HepG2 (cell line): Measurements from ENCODE around the gene SP1. TPM values are rescaled to one million over a fixed set of nuclear protein-coding genes. Genes with fewer than 3 reads are reported as not detected.

Experiments used
- ATAC-seq: fragments of 200-7000 bp; cut with Tn5 transposase; 3 replicates; pipeline ENCODE4 v1.9.1; 2020; ENCODE audit warnings: mild to moderate bottlenecking, moderate library complexity
- BruUV-seq: library from RNA; stranded (reverse); fragments of 400-500 nt; replicated peaks from 2 replicates; lab custom pipeline; 2021; lab: Mats Ljungman, UMichigan
- CTCF ChIA-PET: fragments of 300-600 bp; formaldehyde crosslinking; extraction: SDS; loops from one replicate; lab custom pipeline; 2021; ENCODE audit warnings: low total read pairs, inconsistent platforms, low intra/inter-chr PET ratio; lab: Yijun Ruan, JAX
- POLR2A ChIA-PET: fragments of 350-600 bp; sonication (Branson Sonifier 250); formaldehyde crosslinking; loops from one replicate; lab custom pipeline; 2020; ENCODE audit warnings: antibody characterized with exemption, inconsistent platforms; lab: Yijun Ruan, JAX
- DNase-seq: peaks from one replicate; pipeline ENCODE4 v3.0.0-alpha.2; 2015; ENCODE audit warnings: low spot score
- FAIRE-seq: peaks from 3 replicates; lab custom pipeline; 2011; peaks lifted over from hg19 to GRCh38; lab: Jason Lieb, UNC
- H2AFZ ChIP-seq: one replicate; pipeline ENCODE4 v1.6.1; 2011; ENCODE audit warnings: low read length, inconsistent platforms
- H3K27ac ChIP-seq: fragments of 300-600 bp; 3 replicates; pipeline ENCODE4 v1.8.0; 2011; ENCODE audit warnings: mixed run types, mild to moderate bottlenecking, mixed read lengths, low read length, inconsistent platforms; ENCODE audit not compliant: insufficient read depth; ENCODE audit errors: extremely low read length
- H3K27me3 ChIP-seq, 2 experiments: fragments of 200-600 bp in 1 of 2; 2 replicates in 1 of 2; 3 replicates in 1 of 2; pipeline versions ENCODE4 v1.6.0 to v1.8.0; 2011; ENCODE audit warnings: low read length in 2 of 2, mild to moderate bottlenecking in 2 of 2, moderate library complexity in 2 of 2, inconsistent platforms in 1 of 2; ENCODE audit not compliant: insufficient read depth in 2 of 2, control insufficient read depth in 1 of 2
- H3K36me3 ChIP-seq, 2 experiments: fragments of 200-600 bp in 1 of 2; replicated peaks in 1 of 2; 2 replicates in 1 of 2; 3 replicates in 1 of 2; pipeline versions ENCODE4 v1.5.1 to v1.8.0; 2011; ENCODE audit warnings: low read length in 2 of 2, inconsistent platforms in 1 of 2; ENCODE audit not compliant: insufficient read depth in 2 of 2, control insufficient read depth in 1 of 2
- H3K4me1 ChIP-seq: 2 replicates; pipeline ENCODE4 v1.5.1; 2012; ENCODE audit warnings: low read length, inconsistent platforms; ENCODE audit not compliant: insufficient read depth
- H3K4me2 ChIP-seq: 2 replicates; pipeline ENCODE4 v1.6.0; 2011; ENCODE audit warnings: low read depth, low read length, inconsistent platforms
- H3K4me3 ChIP-seq, 3 experiments: fragments of 200-600 bp in 1 of 3; sonication (generic), shearing (Covaris generic) in 1 of 3; replicated peaks in 1 of 3; 2 replicates each; pipeline ENCODE4 v1.5.1; 2011 to 2016; ENCODE audit warnings: low read length in 3 of 3, inconsistent platforms in 2 of 3, low read depth in 2 of 3, mild to moderate bottlenecking in 2 of 3, control low read depth in 1 of 3, mixed read lengths in 1 of 3; ENCODE audit not compliant: insufficient read depth in 1 of 3
- H3K79me2 ChIP-seq: one replicate; pipeline ENCODE4 v1.6.1; 2011; ENCODE audit warnings: low read length, inconsistent platforms; ENCODE audit not compliant: insufficient read depth
- H3K9ac ChIP-seq: 2 replicates; pipeline ENCODE4 v1.6.0; 2011; ENCODE audit warnings: mild to moderate bottlenecking, low read depth, low read length, inconsistent platforms; ENCODE audit not compliant: insufficient read depth
- H3K9me3 ChIP-seq: 2 replicates; pipeline ENCODE4 v1.5.1; 2012; ENCODE audit warnings: mild to moderate bottlenecking, low read length
- H4K20me1 ChIP-seq: 2 replicates; pipeline ENCODE4 v1.6.0; 2011; ENCODE audit warnings: inconsistent platforms, mild to moderate bottlenecking, low read length, moderate library complexity; ENCODE audit not compliant: insufficient read depth
- AGO2 ChIP-seq: fragments of 200-400 bp; formaldehyde crosslinking; optimal IDR thresholded peaks from 2 replicates; pipeline ENCODE3; 2017; ENCODE audit warnings: mild to moderate bottlenecking, low read depth, low read length, moderate library complexity
- E2F5 ChIP-seq: sonication (generic); formaldehyde crosslinking; conservative IDR thresholded peaks from 2 replicates; pipeline ENCODE4 v1.4.0; 2020; ENCODE audit warnings: missing genetic modification reagents
- MTERF4 ChIP-seq: sonication (generic); formaldehyde crosslinking; IDR thresholded peaks from 2 replicates; pipeline ENCODE4 v1.8.0; 2023; ENCODE audit warnings: mild to moderate bottlenecking, missing genetic modification reagents
- RBFOX2 ChIP-seq: fragments of 200-400 bp; formaldehyde crosslinking; IDR thresholded peaks from 2 replicates; pipeline ENCODE4 v1.6.1; 2017; ENCODE audit warnings: low read depth, mild to moderate bottlenecking, low read length
- RBM22 ChIP-seq: fragments of 200-400 bp; formaldehyde crosslinking; optimal IDR thresholded peaks from 2 replicates; pipeline ENCODE3; 2017; ENCODE audit warnings: mild to moderate bottlenecking, low read length, moderate library complexity
- SOX6 ChIP-seq, 2 experiments: fragments of 450-650 bp in 1 of 2; sonication (generic) in 1 of 2; formaldehyde crosslinking in 1 of 2; IDR thresholded peaks; 2 replicates each; pipeline versions ENCODE4 v1.4.0 to v1.6.1; 2017 to 2020; ENCODE audit warnings: antibody characterized with exemption in 1 of 2, mild to moderate bottlenecking in 1 of 2, missing genetic modification reagents in 1 of 2
- WGBS: methylation state at CpG from one replicate; pipeline ENCODE4 v1.1.6; 2017; ENCODE audit warnings: low lambda C conversion rate; 5-methylcytosine and 5-hydroxymethylcytosine counted together
- in situ Hi-C: cut with HindIII; loops from 2 replicates; pipeline ENCODE4 v1.10.0; 2017; ENCODE audit warnings: low pct_unique_long_range_greater_than_20kb; ENCODE audit not compliant: extremely low pct_ligation_motif_present
- intact Hi-C: fragments of 100-400 bp; cut with micrococcal nuclease; formaldehyde crosslinking; loops from one replicate; pipeline ENCODE4 v1.10.0; 2022; ENCODE audit not compliant: unreplicated experiment
- polyA plus RNA-seq, 8 experiments: library from polyadenylated mRNA; depleted of rRNA in 3 of 8; stranded (reverse) in 7 of 8; unstranded in 1 of 8; fragments of >200 nt; fragmentation: Illumina TruSeq in 4 of 8; extraction: Trizol in 4 of 8; gene quantifications; 2 replicates each; pipeline versions ENCODE4 v1.2.1 to v1.2.3, GENCODE V29; 2011 to 2016; ENCODE audit warnings: low read depth in 4 of 8, missing spikeins in 1 of 8, mixed read lengths in 1 of 8; ENCODE audit not compliant: insufficient read depth in 1 of 8
- total RNA-seq, 5 experiments: library from RNA; depleted of rRNA; stranded (reverse); fragments of >200 nt; fragmentation: Illumina TruSeq; extraction: Trizol; gene quantifications; 2 replicates each; pipeline ENCODE4 v1.2.3, GENCODE V29; 2016; ENCODE audit warnings: low read depth in 1 of 5

Gene SP1
- total and polyA plus RNA-seq, 2 of the 13 experiments (the other 11 are each of a cell fraction or from before 2014, with no cell fraction given) = 26.5 to 27.5 TPM

DNA sequence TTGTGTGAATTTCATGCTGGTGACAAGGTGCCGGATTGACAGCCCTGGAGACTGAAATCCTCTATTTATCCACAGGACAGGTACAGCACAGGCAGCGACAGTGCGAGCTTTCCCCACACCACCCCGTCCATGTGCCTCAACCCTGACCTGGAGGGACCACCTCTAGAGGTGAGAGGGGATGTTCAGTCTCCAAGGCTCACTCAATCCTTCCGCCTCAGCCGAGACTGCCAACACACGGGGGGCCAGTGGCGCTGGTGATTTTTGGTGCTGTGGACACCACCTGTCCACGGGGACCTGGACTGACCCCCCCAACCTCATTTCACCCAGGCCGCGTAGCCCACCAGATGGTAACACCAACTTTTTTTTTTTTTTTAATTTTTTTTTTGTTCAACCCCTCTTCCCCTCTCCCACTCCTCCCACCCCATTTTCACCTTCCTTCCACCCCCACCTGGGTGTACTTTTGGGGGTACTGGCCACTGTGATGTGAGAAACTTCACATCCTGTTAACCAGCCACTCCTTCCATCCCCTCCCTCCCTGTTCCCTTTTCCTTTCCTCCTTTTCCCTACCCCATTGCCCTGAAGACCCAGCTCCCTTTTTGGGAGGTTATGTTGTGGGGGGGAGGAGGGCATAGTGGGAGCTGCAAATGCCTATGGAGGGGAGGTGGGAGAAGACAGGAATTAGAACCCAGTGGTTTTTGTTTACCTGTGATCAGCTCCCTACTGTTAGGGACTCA, 84.9 kb downstream of the SP1 start:
- Histone ChIP-seq H3K4me3 (no peak overlapping the region), H2AFZ (no peak overlapping the region), H3K27ac (no peak overlapping the region), H3K9me3 (no peaks in the 10 kb centered on the region), H3K79me2 (peaks cover 58% of the 10 kb centered on the region), H3K36me3 (peaks cover 40 to 98% of the 10 kb centered on the region in 2 experiments), H3K9ac (no peak overlapping the region), H4K20me1 (peaks cover 73% of the 10 kb centered on the region), H3K4me2 (no peak overlapping the region), H3K27me3 (no peaks in the 10 kb centered on the region), H3K4me1 (peaks cover 57% of the 10 kb centered on the region)
- DNase-seq (no peak), FAIRE-seq (no peak), ATAC-seq (peak; percentile 23)
- TF ChIP-seq RBM22 (peak; percentile 52), AGO2 (peak; percentile 65), SOX6 (IDR thresholded peaks at IDR 0.05) (no peak), SOX6 (CRISPR knock-in tag; IDR thresholded peaks at IDR 0.05) (no peak)
- BruUV-seq = no TSS peak
- 96% methylated on average over 11 of the region's 11 CpGs for WGBS
- ChIA-PET POLR2A (interaction anchor here (1.0 kb wide), 1 partner anchor 10 kb away, joined by 3 read pairs; no protein-coding TSS in a partner anchor), CTCF (no interaction called here)
- intact Hi-C loops (no loop called here), in situ Hi-C loops (no loop called here)

GRCh38 chr12:53465679-53466078, 85.7 kb downstream of the SP1 start:
- Histone ChIP-seq H3K79me2 (peaks cover 55% of the 10 kb centered on the region), H3K4me1 (peaks cover 50% of the 10 kb centered on the region), H3K36me3 (peaks cover 45 to 96% of the 10 kb centered on the region in 2 experiments), H3K9ac (no peak overlapping the region), H3K4me2 (no peak overlapping the region), H3K27me3 (no peaks in the 10 kb centered on the region), H4K20me1 (peaks cover 64% of the 10 kb centered on the region), H3K4me3 (no peak overlapping the region), H3K27ac (no peak overlapping the region), H3K9me3 (no peaks in the 10 kb centered on the region), H2AFZ (no peak overlapping the region)
- POLR2A ChIA-PET = no interaction called here
- peak; percentile 56; the same call in 1 of the 2 replicates for TF ChIP-seq RBFOX2
- no peak for TF ChIP-seq MTERF4 (CRISPR knock-in tag)
- TF ChIP-seq E2F5 (CRISPR knock-in tag) = no peak
- peak; percentile 42 for TF ChIP-seq RBM22
- CTCF ChIA-PET = no interaction called here
- ATAC-seq = no peak
- intact Hi-C loops (no loop called here), in situ Hi-C loops (no loop called here)
- BruUV-seq = TSS peak; percentile 2
- no peak for DNase-seq
- 86% methylated on average over 2 of the region's 2 CpGs for WGBS
- FAIRE-seq = no peak
